Endothelial cell of umbilical vein (primary cell): ENCODE measurements around the gene ARRB1. TPM values are rescaled to one million over a fixed set of nuclear protein-coding genes. Genes with fewer than 3 reads are reported as not detected.

ENCODE experiments used
- BruUV-seq: library from RNA; stranded (reverse); fragments of 400-500 nt; replicated peaks from 2 replicates; lab custom pipeline; 2021; lab: Mats Ljungman, UMichigan
- CTCF ChIA-PET: fragments of 300-600, 350-600 bp; sonication (Branson Sonifier 250); formaldehyde crosslinking; loops from one replicate; lab custom pipeline; 2021; ENCODE audit warnings: antibody characterized with exemption, inconsistent platforms; lab: Charles Lee
- POLR2A ChIA-PET: fragments of 300-600, 350-600 bp; sonication (Branson Sonifier 250); formaldehyde crosslinking; loops from one replicate; lab custom pipeline; 2021; ENCODE audit warnings: antibody characterized with exemption, inconsistent platforms; lab: Charles Lee
- DNase-seq: peaks from one replicate; pipeline ENCODE4 v3.0.0-alpha.2; 2011; ENCODE audit warnings: low read depth, low spot score
- FAIRE-seq: peaks from 2 replicates; lab custom pipeline; 2011; peaks lifted over from hg19 to GRCh38; lab: Jason Lieb, UNC
- H2AFZ ChIP-seq: 2 replicates; pipeline ENCODE4 v1.6.0; 2012; ENCODE audit warnings: low read depth, low read length, control low read depth, inconsistent platforms
- H3K27ac ChIP-seq: 2 replicates; pipeline ENCODE4 v1.5.1; 2011; ENCODE audit warnings: low read depth, mild to moderate bottlenecking, control low read depth, low read length, moderate library complexity; ENCODE audit not compliant: insufficient read depth
- H3K27me3 ChIP-seq, 2 experiments: 2 replicates each; pipeline versions ENCODE4 v1.6.0 to v1.6.1; 2011; ENCODE audit warnings: low read length in 2 of 2, mixed read lengths in 1 of 2; ENCODE audit not compliant: control insufficient read depth in 2 of 2, insufficient read depth in 2 of 2
- H3K36me3 ChIP-seq, 2 experiments: 2 replicates in 1 of 2; 3 replicates in 1 of 2; pipeline ENCODE4 v1.5.1; 2011; ENCODE audit warnings: low read length in 2 of 2, mild to moderate bottlenecking in 1 of 2, moderate library complexity in 1 of 2; ENCODE audit not compliant: control insufficient read depth in 2 of 2, insufficient read depth in 2 of 2; ENCODE audit errors: extremely low read depth in 1 of 2
- H3K4me1 ChIP-seq: 3 replicates; pipeline ENCODE4 v1.5.1; 2011; ENCODE audit warnings: mild to moderate bottlenecking, low read length; ENCODE audit not compliant: control insufficient read depth, insufficient read depth; ENCODE audit errors: extremely low read depth
- H3K4me2 ChIP-seq: 2 replicates; pipeline ENCODE4 v1.6.1; 2011; ENCODE audit warnings: low read length, control low read depth, mixed read lengths; ENCODE audit not compliant: insufficient read depth
- H3K4me3 ChIP-seq, 3 experiments: fragments of 200-600 bp in 1 of 3; sonication (generic), shearing (Covaris generic) in 1 of 3; replicated peaks in 1 of 3; 2 replicates each; pipeline ENCODE4 v1.5.1; 2011 to 2016; ENCODE audit warnings: control low read depth in 3 of 3, low read length in 3 of 3, mild to moderate bottlenecking in 2 of 3, inconsistent platforms in 1 of 3, low read depth in 1 of 3, moderate library complexity in 1 of 3; ENCODE audit not compliant: insufficient read depth in 1 of 3
- H3K79me2 ChIP-seq: 2 replicates; pipeline ENCODE4 v1.6.0; 2012; ENCODE audit warnings: low read length, inconsistent platforms; ENCODE audit not compliant: control insufficient read depth, insufficient read depth
- H3K9ac ChIP-seq: replicated peaks from 2 replicates; pipeline ENCODE3; 2011; ENCODE audit warnings: low read length, control low read depth; ENCODE audit not compliant: insufficient read depth; ENCODE audit errors: extremely low read depth
- H3K9me1 ChIP-seq: replicated peaks from 3 replicates; pipeline ENCODE4 v1.6.0; 2011; ENCODE audit warnings: mild to moderate bottlenecking, low read length; ENCODE audit not compliant: control insufficient read depth, insufficient read depth; ENCODE audit errors: extremely low read depth
- H3K9me3 ChIP-seq: replicated peaks from 2 replicates; pipeline ENCODE4 v1.5.1; 2012; ENCODE audit warnings: low read length, inconsistent platforms; ENCODE audit not compliant: control insufficient read depth, insufficient read depth
- H4K20me1 ChIP-seq: replicated peaks from 2 replicates; pipeline ENCODE3; 2011; ENCODE audit warnings: mild to moderate bottlenecking, low read length; ENCODE audit not compliant: control insufficient read depth, insufficient read depth; ENCODE audit errors: extremely low read depth
- EZH2 ChIP-seq: IDR thresholded peaks from 2 replicates; pipeline ENCODE4 v1.6.1; 2012; ENCODE audit warnings: borderline replicate concordance, low read depth, mild to moderate bottlenecking, moderate library complexity, low read length, inconsistent platforms; ENCODE audit not compliant: severe bottlenecking
- FOS ChIP-seq: IDR thresholded peaks from 2 replicates; pipeline ENCODE4 v1.6.1; 2011; ENCODE audit warnings: mild to moderate bottlenecking, low read length, moderate library complexity, borderline replicate concordance; ENCODE audit not compliant: insufficient read depth
- GATA2 ChIP-seq: IDR thresholded peaks from 2 replicates; pipeline ENCODE4 v1.7.0; 2011; ENCODE audit warnings: low read depth, mild to moderate bottlenecking, moderate library complexity, mixed read lengths, low read length; ENCODE audit not compliant: insufficient read length, insufficient read depth
- JUN ChIP-seq: IDR thresholded peaks from 2 replicates; pipeline ENCODE4 v1.6.1; 2011; ENCODE audit warnings: borderline replicate concordance, low read depth; ENCODE audit not compliant: insufficient read length, insufficient read depth
- MYC ChIP-seq: IDR thresholded peaks from one replicate; pipeline ENCODE4 v1.6.1; 2011; ENCODE audit warnings: mild to moderate bottlenecking, low read depth, low read length
- POLR2A ChIP-seq: IDR thresholded peaks from 2 replicates; pipeline ENCODE4 v1.6.1; 2012; ENCODE audit warnings: low read depth, mild to moderate bottlenecking, control low read depth, low read length
- POLR2AphosphoS5 ChIP-seq: IDR thresholded peaks from 2 replicates; pipeline ENCODE4 v1.6.1; 2012; ENCODE audit warnings: low read depth, mild to moderate bottlenecking, control low read depth, low read length, moderate library complexity; ENCODE audit not compliant: insufficient read depth
- dilution Hi-C: fragments of 300-500 bp; cut with MboI; formaldehyde crosslinking; loops from one replicate; pipeline ENCODE4 v1.15.0; 2019; ENCODE audit warnings: low sequenced_read_pairs; ENCODE audit not compliant: extremely low pct_ligation_motif_present
- intact Hi-C: fragments of 100-400 bp; cut with micrococcal nuclease; formaldehyde crosslinking; loops from one replicate; pipeline ENCODE4 v1.10.0; 2022
- polyA plus RNA-seq, 4 experiments: library from polyadenylated mRNA; depleted of rRNA in 3 of 4; stranded (reverse) in 3 of 4; unstranded in 1 of 4; fragments of >200 nt; gene quantifications; 2 replicates each; pipeline versions ENCODE4 v1.2.1 to v1.2.3, GENCODE V29; 2011 to 2012; ENCODE audit warnings: missing spikeins in 1 of 4
- total RNA-seq: library from RNA; stranded (reverse); gene quantifications from 2 replicates; pipeline ENCODE4 v1.2.3, GENCODE V29; 2021
- TF ChIP-seq, protein P1 (sequence below): IDR thresholded peaks from 2 replicates; pipeline ENCODE4 v1.6.1; 2011; ENCODE audit not compliant: insufficient read depth, insufficient read length
- TF ChIP-seq, protein P2 (sequence below), 2 donors: IDR thresholded peaks; 1 replicate in 1 of 2; 2 replicates in 1 of 2; pipeline ENCODE4 v1.5.1; 2011; ENCODE audit warnings: low read length in 2 of 2, mild to moderate bottlenecking in 2 of 2, moderate library complexity in 2 of 2, control low read depth in 1 of 2, inconsistent platforms in 1 of 2, low read depth in 1 of 2; ENCODE audit not compliant: insufficient read depth in 1 of 2; ENCODE audit errors: extremely low read depth in 1 of 2

Gene ARRB1
- total and polyA plus RNA-seq, 2 donors (not counting 3 experiments of a cell fraction or from before 2014, with no cell fraction given) = 63.9 to 92.6 TPM

DNA sequence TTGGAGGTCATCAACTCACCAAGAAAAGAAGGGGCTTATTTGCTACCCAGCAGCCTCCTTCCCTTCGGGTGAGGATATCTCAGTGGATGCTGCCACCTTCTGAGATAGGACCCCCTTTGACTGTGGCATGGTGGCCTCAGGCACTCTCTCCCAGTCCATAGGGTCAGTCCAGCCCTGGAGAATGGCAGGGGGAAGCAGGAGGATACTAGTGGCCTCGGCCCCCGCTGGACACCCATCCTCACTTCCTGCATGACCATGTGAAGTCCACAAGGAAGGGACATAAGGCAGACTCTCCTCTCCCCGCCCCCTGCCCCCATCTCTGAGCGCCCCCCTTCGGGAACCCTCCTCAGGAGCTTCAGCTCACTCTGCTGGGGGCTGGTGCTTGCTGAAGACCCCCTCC is 86.5 kb downstream of the ARRB1 start:
- Histone ChIP-seq H2AFZ (no peak overlapping the region), H3K9ac (no peak overlapping the region), H3K9me1 (no peaks in the 10 kb centered on the region), H4K20me1 (no peaks in the 10 kb centered on the region), H3K4me2 (no peak overlapping the region), H3K79me2 (no peaks in the 10 kb centered on the region), H3K4me3 (no peak overlapping the region), H3K9me3 (no peaks in the 10 kb centered on the region), H3K27me3 (no peaks in the 10 kb centered on the region), H3K27ac (no peak overlapping the region), H3K36me3 (peaks cover 0 to 33% of the 10 kb centered on the region in 2 experiments), H3K4me1 (no peaks in the 10 kb centered on the region)
- no TSS peak for BruUV-seq
- no peak for FAIRE-seq
- dilution Hi-C loops (no loop called here), intact Hi-C loops (no loop called here)
- TF ChIP-seq POLR2A (no peak), MYC (no peak), JUN (no peak), EZH2 (no peak), POLR2AphosphoS5 (no peak), GATA2 (no peak), FOS (no peak)
- TF ChIP-seq, protein P1, sequence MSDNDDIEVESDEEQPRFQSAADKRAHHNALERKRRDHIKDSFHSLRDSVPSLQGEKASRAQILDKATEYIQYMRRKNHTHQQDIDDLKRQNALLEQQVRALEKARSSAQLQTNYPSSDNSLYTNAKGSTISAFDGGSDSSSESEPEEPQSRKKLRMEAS = no peak
- TF ChIP-seq, protein P2, sequence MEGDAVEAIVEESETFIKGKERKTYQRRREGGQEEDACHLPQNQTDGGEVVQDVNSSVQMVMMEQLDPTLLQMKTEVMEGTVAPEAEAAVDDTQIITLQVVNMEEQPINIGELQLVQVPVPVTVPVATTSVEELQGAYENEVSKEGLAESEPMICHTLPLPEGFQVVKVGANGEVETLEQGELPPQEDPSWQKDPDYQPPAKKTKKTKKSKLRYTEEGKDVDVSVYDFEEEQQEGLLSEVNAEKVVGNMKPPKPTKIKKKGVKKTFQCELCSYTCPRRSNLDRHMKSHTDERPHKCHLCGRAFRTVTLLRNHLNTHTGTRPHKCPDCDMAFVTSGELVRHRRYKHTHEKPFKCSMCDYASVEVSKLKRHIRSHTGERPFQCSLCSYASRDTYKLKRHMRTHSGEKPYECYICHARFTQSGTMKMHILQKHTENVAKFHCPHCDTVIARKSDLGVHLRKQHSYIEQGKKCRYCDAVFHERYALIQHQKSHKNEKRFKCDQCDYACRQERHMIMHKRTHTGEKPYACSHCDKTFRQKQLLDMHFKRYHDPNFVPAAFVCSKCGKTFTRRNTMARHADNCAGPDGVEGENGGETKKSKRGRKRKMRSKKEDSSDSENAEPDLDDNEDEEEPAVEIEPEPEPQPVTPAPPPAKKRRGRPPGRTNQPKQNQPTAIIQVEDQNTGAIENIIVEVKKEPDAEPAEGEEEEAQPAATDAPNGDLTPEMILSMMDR (IDR thresholded peaks at IDR 0.05; ENCODE audit: extremely low read depth in 1 of 2, insufficient read depth in 1 of 2, low read depth in 1 of 2, low read length in 2 of 2) = no peak
- DNase-seq = no peak
- ChIA-PET CTCF (interaction anchor here (1.8 to 2.5 kb wide), 2 partner anchors 15 to 16 kb away, joined by 6 to 12 read pairs; no protein-coding TSS in a partner anchor), POLR2A (no interaction called here)
